Measurements from ENCODE around the gene CAPZB.
A peak's percentile ranks its signal among the peaks of the same experiment; 100 is the strongest.

The CAPZB gene

DNA sequence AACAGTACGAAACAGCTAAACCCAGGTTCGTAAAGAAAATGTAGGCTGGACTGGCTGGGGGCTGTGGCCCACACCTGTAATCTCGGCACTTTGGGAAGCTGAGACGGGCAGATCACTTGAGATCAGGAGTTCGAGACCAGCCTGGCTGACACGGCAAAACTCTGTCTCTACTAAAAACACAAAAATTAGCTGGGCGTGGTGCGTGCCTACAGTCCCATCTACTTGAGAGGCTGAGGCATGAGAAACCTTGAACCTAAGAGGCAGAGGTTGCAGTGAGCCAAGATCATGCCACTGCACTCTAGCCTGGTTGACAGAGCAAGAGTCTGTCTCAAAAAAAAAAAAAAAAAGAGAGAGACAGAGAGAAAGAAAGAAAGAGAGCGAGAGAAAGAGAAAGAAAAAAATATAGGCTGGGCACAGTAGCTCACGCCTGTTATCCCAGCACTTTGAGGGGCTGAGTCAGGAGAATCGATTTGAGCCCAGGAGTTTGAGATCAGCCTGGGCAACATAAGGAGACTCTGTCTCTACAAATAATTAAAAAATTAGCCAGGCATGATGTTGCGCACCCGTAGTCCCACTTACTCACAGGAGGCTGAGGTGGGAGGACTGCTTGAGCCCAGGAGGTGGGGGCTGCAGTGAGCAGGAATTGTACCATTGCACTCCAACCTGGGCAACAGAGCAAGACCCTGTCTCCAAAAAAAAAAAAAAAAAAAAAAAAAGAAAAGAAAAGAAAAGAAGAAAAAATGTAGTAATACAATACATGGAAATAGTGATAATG lies 35.7 kb downstream of the CAPZB start:
- DNase-seq = no peak

DNA sequence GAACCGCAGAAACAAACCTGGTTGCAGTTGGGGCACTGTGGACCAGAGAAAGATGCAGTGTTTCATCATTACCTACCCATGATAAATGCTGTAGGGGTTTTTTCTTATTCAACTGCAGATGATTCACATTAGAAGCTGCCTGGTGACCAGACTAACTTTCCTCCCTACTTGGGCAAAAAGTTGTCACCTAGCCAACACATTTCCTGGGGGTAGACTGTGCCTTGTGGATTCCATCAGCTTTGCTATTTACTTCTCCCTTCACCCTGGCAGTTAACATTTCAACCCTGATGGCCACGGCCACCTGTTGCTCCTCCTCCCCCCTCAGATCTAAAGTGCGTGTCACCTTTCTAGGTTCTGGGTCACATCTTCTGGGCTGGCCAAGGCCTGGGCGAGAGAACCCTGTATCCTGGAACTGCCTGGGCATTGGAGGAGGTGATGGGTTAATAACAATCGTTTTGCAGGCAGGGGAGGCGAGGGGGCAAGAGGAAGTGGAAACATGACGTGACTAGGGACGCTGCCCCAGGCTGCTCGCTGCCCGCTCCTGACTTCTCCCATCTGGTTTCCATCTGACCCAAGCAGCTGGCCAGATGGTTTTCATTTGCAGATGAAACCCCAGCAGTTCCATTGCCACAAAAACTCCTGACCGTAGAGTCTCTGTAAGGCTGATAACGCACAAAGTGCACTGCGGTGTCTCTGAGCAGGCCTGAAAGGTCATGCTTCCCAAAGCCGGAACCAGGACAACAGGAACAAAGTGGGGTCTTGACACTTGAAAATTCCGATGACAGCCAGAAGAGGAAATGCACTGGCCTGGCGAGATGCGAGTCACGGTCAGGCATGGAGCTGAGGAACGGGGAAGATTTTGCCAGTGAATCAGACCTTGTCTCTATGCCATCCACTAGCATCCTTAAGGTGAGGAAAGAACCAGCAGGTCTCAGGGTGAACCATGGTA lies 36.6 kb downstream of the CAPZB start:
- peak in 7 of 58 donors; percentile 27 to 41 (median 36) for DNase-seq

DNA sequence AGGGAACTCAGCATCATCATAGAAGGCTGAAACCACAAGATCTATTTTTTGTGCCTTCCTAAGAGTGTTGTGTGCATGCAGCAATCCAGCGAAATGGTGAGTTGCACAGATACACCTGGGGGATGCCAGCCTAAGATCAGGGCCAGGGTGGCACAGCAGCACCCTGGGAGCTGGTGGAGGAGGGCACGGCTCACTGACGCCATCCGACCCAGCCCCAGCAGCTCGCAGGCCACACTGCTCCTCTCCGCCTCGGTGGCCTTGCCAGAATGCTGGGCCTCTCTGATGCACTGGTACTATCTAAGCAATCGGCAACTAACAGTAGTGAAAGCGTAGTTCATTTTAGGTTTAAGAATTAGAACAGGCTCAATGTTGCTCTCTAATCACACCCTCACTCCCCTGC lies 37.8 kb downstream of the CAPZB start:
- no peak for DNase-seq

DNA sequence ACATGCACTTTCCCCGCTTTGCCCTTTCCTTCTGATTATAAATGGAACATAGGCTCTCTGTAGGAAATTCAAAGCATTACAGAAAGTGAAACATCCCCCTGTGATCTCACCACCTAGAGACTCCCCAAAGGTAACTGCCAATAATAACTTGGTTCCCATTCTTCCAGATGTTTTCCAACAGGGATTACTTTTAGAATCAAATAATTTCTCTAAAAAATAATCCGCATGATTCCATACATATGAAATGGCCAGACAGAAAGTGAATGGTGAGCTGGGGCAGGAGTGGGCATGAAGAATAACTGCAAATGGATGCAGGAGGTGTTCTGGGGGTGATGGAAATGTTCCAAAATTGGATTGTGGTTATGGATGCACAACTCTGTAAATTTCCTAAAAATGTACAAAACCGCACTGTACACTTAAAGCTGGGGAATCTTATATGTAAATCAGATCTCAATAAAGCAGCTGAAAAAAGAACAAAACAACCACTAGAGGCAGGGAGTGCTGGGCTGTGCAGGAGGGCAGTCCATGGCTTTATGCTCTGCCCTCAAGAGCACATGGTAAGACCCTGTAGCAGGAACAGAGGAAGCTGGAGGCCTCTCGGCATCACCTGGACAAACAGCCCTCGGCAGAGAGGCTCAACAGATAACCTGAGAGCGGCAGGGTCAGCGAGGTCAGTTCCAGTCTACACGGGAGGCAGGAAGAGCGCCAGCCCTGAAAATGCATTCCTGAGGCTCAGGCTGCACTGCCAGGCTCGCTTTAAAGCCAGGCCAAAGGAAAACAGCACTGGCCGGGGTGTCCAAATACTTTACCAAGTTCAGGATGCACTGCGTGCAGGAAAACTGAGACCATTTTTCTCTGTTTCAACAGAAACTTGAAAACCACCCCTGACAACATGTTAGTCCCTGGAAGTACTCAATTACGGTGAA lies 39.7 kb downstream of the CAPZB start:
- no peak for DNase-seq

DNA sequence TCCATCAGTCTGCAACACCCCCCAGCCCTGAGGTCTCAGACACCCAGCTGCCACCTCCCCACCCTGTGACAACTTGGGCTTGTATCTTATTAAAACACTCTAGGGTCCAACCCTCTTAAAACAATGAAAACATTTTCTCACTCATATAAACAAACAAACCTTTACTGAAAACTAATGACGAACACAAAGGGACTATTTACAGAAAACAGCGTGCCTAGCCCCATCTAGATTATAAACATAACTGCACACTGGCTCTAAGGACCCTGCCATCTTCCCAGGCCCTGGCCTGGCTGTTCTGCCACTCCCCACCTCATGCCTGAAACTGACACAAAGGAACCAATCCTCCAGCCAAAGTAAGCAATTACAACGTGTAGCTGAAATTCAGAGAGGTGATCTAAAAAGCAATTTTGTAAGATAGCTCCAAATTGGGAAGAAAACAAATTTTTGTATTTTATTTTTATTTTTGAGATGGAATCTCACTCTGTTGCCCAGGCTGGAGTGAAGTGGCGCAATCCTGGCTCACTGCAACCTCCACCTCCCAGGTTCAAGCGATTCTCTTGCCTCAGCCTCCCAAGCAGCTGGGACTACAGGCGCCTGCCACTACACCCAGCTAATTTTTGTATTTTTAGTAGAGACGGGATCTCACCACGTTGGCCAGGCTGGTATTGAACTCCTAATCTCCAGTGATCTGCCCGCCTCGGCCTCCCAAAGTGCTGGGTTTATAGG lies 40.9 kb downstream of the CAPZB start:
- no peak for DNase-seq

DNA sequence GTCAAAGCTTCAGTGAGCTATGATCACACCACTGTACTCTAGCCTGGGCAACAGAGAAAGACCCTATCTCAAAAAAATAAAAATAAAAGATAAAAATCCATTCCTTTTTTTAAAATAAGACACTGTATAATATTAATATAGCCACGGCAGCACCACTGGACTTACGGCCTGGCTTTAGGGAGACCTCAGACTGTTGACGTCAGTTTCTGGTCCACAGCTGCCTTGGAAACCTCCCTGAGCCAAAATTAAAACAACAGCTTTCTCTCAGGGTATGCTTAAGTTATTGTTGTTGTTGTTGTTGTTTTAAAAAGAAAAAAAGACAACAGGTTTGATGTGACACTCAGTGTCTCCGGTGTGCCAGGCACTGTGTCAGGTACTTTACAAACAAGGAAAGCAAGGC lies 42.0 kb downstream of the CAPZB start:
- DNase-seq = no peak

DNA sequence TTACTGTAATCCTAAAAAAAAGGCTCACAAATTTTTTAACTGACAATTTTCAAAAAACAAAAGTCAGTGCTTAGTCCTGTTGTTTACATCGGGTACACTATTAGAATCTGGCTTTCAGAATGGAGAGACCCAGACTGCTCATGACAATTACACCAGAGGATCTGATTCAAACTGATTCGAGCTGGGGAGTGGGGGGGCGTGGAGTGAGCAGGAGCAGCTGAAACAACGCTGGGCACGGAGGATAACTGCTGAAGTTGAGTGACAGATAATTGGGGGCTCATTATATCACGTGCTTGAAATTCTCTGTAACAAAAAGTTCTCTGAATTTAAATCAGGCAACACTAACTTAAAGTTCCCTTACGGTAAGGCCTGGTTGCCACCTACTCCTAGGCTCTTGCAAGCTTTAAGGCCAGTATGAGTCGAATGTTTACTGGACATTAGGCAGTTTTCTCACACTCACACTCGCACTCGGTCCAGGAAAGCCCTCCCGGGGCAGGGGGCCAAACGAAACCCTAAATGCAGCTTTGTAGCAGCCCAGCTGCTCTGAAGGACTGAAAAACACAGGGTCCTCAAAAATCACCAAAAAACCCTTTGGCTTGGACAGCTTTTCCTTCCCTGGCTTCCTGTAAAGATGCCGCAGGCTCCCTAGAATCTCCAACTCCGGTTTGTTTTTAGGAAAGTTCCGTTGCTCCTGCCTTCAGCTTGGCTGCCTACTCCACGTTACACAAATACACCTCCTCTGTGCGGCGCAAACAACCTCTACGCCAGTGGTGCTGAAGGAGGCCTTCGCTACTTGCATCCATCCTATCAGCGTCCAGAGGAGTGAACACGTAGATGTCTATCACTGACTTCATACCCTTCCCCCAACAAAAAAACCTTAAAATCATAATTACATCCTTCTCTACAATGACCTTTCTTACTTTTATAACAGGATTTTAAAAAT lies 42.9 kb downstream of the CAPZB start:
- DNase-seq = peak in 6 of 58 donors; percentile 15 to 31 (median 19)

DNA sequence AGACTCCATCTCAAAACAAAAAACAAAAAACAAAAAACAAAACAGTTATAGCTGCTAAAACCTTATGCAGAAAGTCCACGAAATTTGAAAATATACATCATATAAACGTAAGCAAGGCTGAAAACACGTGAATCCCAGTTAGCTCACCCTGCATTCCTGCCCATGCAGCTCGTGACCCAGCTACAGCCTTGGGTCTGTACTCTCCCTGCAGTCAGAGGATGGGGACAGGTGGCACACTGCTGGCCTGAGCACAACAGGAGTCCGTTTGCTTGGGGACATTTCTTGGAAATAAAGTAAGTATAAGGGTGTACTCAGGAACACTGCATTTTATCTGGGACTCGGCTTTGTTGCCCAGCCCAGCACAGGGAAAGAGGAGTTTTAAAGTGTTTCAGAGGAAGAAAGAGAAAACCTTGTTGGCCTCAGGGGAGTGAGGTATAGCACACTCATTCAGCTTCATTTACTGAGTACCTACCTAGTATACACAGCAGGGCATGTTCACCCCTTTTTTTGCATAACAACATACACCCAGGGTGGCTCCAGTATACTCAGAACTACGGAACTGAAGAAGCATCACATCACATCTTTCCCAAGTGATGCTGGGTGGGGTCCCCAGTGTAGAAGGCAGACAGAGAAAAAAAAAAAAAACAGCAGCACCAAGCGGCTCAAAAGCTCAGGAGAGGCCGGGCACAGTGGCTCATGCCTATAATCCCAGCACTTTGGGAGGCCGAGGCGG lies 44.1 kb downstream of the CAPZB start:
- peak in 13 of 58 donors; percentile 13 to 49 (median 33) for DNase-seq

DNA sequence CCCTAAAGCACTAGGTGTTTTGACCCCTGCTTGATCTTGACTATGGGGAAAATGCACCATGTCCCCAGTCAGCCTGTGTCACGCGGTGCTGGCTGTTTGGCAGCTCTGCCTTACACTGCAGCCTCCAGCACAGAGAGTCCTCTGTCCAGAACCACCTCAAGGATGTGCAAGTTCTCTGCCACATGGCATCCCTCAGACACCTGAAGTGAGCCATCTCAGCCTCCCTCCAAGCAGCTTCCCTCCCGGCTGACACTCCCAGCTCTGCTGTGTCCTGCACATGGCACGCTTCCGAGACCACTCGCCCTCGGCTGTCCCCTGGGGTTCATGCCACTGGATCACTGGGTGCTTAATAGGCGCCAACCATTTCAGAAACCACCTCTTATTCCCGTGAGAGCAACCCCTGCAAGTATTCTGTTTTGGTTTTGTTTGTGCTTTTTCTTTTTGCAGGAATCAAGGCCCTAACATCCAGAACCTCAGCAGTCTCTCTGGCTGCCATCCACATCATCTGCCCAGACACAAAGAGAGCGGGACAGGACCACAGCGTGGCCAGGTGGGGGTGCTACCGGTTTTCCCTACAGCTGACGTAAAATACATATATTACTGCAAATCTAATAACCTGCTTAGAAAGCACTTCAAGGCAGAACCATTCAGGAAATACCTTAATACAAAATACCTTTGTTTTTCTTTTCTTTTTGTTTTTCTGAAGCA lies 45.7 kb downstream of the CAPZB start:
- DNase-seq = peak in 26 of 58 donors; percentile 18 to 75 (median 40)

DNA sequence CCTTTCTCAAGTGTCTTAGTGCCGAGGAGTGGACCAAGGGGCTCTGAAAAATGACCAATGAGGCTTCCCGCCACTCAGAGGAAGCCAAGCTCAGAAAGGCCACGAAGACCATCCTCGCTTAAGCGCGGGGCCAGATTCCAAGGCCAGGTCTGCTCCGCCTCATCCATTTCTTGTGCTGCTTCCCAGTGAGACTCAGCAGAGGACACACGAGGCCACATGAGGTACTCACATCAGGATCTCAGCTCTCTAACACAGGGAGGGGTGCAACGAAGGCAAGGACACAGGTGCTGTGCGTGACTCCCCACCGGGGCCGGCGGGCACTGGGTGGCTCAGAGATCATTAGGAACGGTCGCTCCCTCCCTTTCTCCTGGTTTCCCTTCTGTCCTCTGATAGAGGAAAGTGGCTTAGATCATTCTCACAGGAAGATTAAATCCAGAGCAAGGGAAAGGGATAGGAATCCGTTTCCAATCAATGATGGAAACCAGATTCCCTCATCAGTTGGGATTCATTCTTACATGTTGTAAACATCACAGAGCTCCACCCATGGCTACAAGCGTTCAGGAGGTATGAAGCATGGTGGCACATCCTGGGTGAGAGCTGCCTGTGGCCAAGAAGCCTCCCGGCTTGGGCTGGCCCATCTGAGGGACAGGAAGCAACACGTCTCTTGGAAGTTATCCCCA lies 46.7 kb downstream of the CAPZB start:
- no peak for DNase-seq

DNA sequence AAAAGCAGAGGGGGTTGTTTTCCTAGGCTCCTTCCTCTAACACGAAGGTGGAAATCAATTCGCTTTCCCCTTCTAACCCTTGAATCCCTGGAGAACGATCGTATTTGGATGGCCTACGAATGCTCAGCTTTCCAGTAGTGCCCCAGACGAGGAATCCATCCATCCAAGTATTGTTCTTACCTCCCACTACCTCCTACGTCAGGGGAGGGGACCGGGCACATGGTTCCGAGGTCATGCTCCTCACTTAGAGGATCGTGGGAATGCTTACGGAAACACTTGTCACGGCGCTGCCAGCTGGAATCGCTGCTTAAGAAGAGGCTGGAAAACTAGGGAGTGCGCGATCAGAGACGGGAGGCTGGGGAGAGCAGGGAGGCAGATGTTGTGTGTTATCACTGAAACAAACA lies 47.4 kb downstream of the CAPZB start:
- peak in 2 of 58 donors; percentile 5 to 20 for DNase-seq

DNA sequence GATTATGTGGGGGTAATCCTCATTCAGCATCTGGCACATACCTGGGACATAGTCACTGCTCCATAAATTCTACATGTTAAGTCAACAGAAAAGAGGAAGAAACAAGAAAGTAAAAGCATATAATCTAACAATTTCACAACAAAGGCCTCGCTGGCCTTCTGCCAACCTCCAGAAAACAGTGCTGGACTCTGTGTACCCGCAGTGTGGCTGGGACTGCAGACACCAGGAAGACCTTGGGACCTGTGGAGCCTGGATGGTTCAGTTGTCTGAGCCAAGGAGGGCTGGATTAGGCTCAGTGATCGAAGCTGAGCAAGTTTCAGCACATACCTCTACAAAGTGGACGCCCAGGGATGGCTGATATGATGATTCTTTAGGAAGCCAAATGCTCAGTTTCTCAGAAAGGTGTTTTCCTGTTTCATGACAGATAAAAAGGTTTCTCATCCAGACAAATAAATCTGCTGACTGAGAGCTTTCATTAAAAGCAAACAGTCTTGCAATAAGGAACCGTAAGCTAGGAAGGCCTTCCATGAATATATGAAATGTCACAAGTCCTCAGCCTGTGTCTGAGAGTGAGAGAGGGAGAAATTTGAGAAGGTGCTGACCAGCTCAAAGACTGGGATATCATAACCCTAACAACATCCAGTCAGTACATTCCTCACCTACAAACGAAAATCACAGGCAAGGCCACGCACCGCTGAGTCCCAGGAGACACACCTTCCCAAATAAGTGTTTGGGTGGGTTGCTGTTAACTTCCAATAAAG lies 48.4 kb downstream of the CAPZB start:
- DNase-seq = peak in 16 of 58 donors; percentile 13 to 65 (median 34)

DNA sequence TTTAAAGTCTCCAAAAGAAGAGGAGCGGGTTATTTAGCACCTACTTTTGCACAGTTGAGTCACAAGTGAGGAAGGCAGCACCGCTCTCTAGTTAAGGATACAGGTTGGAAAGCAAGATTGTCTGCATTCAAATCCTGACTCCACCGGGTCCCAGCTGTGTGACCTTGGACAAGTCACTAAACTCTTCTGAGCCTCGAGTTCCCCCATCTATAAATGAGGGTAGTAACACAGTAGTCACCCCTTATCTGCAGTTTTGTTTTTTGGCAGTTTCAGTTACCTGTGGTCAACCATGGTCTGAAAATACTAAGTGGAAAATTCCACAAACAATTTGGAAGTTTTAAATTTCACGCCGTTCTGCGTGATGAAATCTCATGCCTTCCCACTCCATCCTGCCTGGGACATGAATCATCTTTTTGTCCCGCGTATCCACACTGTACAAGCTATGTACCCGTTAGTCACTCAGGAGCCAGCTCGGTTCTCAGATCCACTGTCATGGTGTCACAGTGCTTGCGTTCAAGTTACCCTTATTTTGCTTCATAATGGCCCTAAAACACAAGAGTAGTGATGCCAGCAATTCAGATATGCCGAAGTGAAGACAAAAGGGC lies 49.4 kb downstream of the CAPZB start:
- no peak for DNase-seq

DNA sequence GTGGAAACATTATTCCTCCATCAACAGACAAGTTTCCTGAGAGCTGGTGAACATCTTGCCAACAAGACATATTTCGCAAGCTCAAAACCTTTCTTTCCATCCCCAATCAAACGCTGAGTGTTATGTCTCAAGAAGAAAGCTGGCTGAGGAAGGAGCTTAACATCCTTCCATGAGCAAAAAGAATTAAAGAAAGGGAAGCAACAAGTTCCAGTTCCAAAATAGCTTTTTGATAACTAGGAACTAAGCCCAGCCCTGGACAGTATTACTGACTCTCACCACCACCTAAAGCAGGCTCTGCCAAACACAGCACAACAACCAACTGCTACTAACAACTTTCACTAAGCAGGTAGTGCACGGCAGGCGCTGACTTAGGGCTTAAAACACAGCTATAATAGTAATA lies 50.2 kb downstream of the CAPZB start:
- DNase-seq = peak in 2 of 58 donors; percentile 48 to 72

DNA sequence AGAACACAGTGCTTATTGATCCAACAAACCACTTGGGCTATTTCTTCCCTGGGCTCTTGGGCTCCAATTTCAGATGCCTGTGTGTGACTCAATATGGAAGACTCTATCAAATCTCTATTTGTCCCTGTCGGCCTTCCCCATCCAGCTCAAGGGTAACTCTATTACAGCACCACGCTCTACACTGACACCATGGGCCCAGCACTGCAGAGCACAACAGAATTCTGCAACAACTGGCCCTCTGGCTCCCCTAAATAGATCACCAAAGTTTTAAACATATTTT lies 51.7 kb downstream of the CAPZB start:
- DNase-seq = no peak

Measured in anterior cingulate cortex (tissue), 58 donors.